Prostate gland (tissue), 2 donors: ENCODE results near the gene DPEP1. TPM values are rescaled to one million over a fixed set of nuclear protein-coding genes. Genes with fewer than 3 reads are reported as not detected.
"Not testable (repeated sequence)": the region's sequence is repeated elsewhere in the genome, so short reads cannot be mapped to it uniquely, and the experiment has no call there.

Experiments used
- DNase-seq: peaks from one replicate; pipeline ENCODE4 v3.0.0-alpha.2; 2019; ENCODE audit warnings: low spot score
- H3K27ac ChIP-seq, 2 donors: fragments of 200-600 bp; sonication (generic); 2 replicates each; pipeline ENCODE4 v1.5.1; 2017 to 2019
- H3K27me3 ChIP-seq: fragments of 200-600 bp; sonication (generic); replicated peaks from 2 replicates; pipeline ENCODE4 v1.5.1; 2019; ENCODE audit not compliant: insufficient read depth
- H3K36me3 ChIP-seq, 2 donors: fragments of 200-600 bp; sonication (generic); 1 replicate in 1 of 2; 2 replicates in 1 of 2; pipeline versions ENCODE4 v1.5.1 to v1.8.1; 2017 to 2019
- H3K4me1 ChIP-seq: fragments of 200-600 bp; sonication (generic); replicated peaks from 2 replicates; pipeline ENCODE4 v1.5.1; 2019
- H3K4me3 ChIP-seq, 2 donors: fragments of 200-600 bp; sonication (generic); 2 replicates each; pipeline ENCODE4 v1.5.1; 2017 to 2019
- H3K9me3 ChIP-seq: fragments of 200-600 bp; sonication (generic); 2 replicates; pipeline ENCODE4 v1.5.1; 2017
- CTCF ChIP-seq, 4 experiments: fragments of 200-600 bp in 2 of 4; fragments of 450-650 bp in 2 of 4; sonication (generic) in 2 of 4; IDR thresholded peaks; 1 replicate in 3 of 4; 2 replicates in 1 of 4; pipeline ENCODE4 v1.5.1; 2016 to 2019; ENCODE audit warnings: antibody characterized with exemption in 4 of 4, mild to moderate bottlenecking in 2 of 4, moderate library complexity in 2 of 4
- POLR2A ChIP-seq: fragments of 450-650 bp; IDR thresholded peaks from one replicate; pipeline ENCODE4 v1.6.1; 2016; ENCODE audit warnings: antibody characterized with exemption, mild to moderate bottlenecking
- POLR2AphosphoS5 ChIP-seq: sonication (generic); formaldehyde crosslinking; IDR thresholded peaks from one replicate; pipeline ENCODE4 v1.6.1; 2017; ENCODE audit warnings: antibody characterized with exemption
- WGBS: methylation state at CpG from one replicate; pipeline ENCODE4 v1.1.5; 2018; 5-methylcytosine and 5-hydroxymethylcytosine counted together
- intact Hi-C: fragments of 100-400 bp; cut with DNase I; formaldehyde crosslinking; loops from one replicate; pipeline ENCODE4 v1.14.2; 2022
- total RNA-seq, 2 donors: library from RNA; depleted of rRNA; stranded (reverse); fragments of >200 nt; gene quantifications; one replicate each; pipeline ENCODE4 v1.1.0, GENCODE V29; 2016

DPEP1 gene
- total RNA-seq, 2 donors from 2014 or later = 274 TPM; not detected in 1

DNA sequence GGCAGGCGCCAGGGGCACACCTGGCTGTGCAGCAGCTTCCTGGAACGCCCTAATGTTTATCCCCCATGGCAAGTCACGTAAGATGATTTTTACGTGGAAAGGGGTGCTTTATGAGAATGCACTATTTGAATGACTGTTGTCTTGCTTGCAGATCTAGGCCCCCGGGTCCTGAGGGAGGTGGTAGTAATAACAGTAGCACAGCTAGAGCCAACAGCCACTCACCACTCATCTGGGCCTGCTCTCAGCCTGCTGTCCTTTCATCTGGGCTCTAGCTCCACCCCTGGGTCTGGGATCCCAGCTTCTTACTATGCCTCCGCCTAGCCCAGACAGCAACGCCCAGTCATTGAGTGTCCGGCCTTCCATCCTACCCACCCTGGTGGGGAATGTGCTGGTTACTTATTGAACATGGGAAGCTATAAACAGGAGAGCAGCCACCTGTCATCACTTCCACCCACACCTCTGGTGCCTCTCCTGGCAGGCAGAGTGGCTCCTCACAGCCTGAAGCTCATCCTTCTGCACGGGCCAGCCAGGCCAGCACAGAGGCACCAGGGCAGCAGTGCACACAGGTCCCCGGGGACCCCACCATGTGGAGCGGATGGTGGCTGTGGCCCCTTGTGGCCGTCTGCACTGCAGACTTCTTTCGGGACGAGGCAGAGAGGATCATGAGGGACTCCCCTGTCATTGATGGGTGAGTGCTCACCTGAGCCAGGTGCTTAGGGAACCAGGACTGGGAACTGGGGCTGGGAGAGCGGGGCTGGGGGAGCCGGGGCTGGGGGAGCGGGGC lies 16.6 kb downstream of the DPEP1 start:
- no peaks in the 10 kb centered on the region for H3K4me1 ChIP-seq
- 85% methylated on average over 14 of the region's 17 CpGs for WGBS
- intact Hi-C loops = no loop called here
- no peak overlapping the region for H3K4me3 ChIP-seq
- H3K9me3 ChIP-seq = no peaks in the 10 kb centered on the region
- TF ChIP-seq POLR2A (no peak), CTCF (IDR thresholded peaks at IDR 0.05) (no peak), POLR2AphosphoS5 (no peak)
- no peak overlapping the region for H3K27ac ChIP-seq
- H3K36me3 ChIP-seq = no peaks in the 10 kb centered on the region
- no peak for DNase-seq
- H3K27me3 ChIP-seq = no peaks in the 10 kb centered on the region

- H3K27me3 ChIP-seq = no peaks in the 10 kb centered on the region
- 54% methylated on average over 19 of the region's 19 CpGs for WGBS
- DNase-seq = no peak
- no peaks in the 10 kb centered on the region for H3K36me3 ChIP-seq
- H3K4me1 ChIP-seq = no peaks in the 10 kb centered on the region
- no peak for TF ChIP-seq CTCF (IDR thresholded peaks at IDR 0.05)
- TF ChIP-seq POLR2A = no peak
- no peak for TF ChIP-seq POLR2AphosphoS5
- no peaks in the 10 kb centered on the region for H3K9me3 ChIP-seq
- H3K4me3 ChIP-seq = no peak overlapping the region
- intact Hi-C loops = no loop called here
- H3K27ac ChIP-seq = no peak overlapping the region
These were observed 19.7 kb downstream of the DPEP1 start for GRCh38 chr16:89633064-89633631.

GRCh38 chr16:89634463-89635385 lies 21.3 kb downstream of the DPEP1 start:
- H3K27ac ChIP-seq, H3K9me3 ChIP-seq, DNase-seq, H3K36me3 ChIP-seq, H3K4me3 ChIP-seq, H3K4me1 ChIP-seq, H3K27me3 ChIP-seq, intact Hi-C loops: not testable (repeated sequence)
- WGBS = 55% methylated on average over 2 of the region's 2 CpGs

GRCh38 chr16:89636663-89637062 lies 23.2 kb downstream of the DPEP1 start:
- no peaks in the 10 kb centered on the region for H3K9me3 ChIP-seq
- WGBS = 80% methylated on average over 12 of the region's 12 CpGs
- no peaks in the 10 kb centered on the region for H3K36me3 ChIP-seq
- DNase-seq = no peak
- H3K27ac ChIP-seq = no peak overlapping the region
- H3K4me3 ChIP-seq = no peak overlapping the region
- intact Hi-C loops = no loop called here
- H3K27me3 ChIP-seq = no peaks in the 10 kb centered on the region
- H3K4me1 ChIP-seq = no peaks in the 10 kb centered on the region
- TF ChIP-seq POLR2A = no peak
- no peak for TF ChIP-seq POLR2AphosphoS5
- TF ChIP-seq CTCF (IDR thresholded peaks at IDR 0.05) = no peak

- no peaks in the 10 kb centered on the region for H3K27me3 ChIP-seq
- H3K4me3 ChIP-seq = no peak overlapping the region
- WGBS = 71% methylated on average over 10 of the region's 10 CpGs
- no peaks in the 10 kb centered on the region for H3K4me1 ChIP-seq
- DNase-seq = no peak
- TF ChIP-seq POLR2AphosphoS5 = no peak
- no peak for TF ChIP-seq POLR2A
- no peak for TF ChIP-seq CTCF (IDR thresholded peaks at IDR 0.05)
- intact Hi-C loops = no loop called here
- H3K36me3 ChIP-seq = no peaks in the 10 kb centered on the region
- no peak overlapping the region for H3K27ac ChIP-seq
- H3K9me3 ChIP-seq = no peaks in the 10 kb centered on the region
These were observed 23.9 kb downstream of the DPEP1 start for GRCh38 chr16:89637379-89637778.
